ENCODE data around the gene CCDC116.

The CCDC116 gene

DNA sequence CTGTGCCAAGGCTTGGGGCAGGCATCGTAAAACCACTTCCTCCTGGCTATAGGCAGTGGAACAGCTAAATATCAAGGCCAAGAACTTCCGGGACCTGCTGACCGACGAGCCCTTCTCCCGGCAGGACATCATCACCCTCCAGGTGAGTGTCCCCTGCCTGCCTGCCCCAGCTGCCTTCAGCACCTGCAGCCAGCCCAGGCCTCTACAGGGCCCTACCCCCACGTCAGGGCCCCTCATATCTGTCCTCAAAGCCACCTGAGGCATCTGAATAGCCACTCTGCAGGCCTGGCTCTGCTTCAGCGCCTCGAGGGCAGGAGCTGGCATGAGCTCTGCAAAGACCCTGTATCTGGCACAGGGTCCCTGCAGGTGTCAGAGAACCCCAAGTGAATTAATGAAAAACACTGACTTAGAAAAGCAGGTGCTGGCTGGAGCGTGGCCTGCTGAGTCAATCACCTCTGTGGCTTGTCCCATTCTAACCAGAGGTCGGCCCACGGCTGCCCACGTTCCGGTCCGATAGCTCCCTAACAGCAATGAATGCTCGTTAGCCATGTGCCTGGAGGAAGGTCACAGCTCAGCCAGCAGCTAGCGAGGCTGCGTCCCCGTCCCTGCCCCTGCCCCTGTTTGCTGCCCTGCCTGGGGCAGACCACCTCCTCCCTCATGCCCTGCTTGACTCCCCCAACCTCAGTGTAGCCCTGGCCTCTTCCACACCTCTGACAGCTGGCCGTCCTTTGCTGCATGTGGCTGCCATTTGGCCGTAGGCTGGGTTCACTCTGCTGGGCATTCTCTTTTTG lies 50.0 kb downstream of the CCDC116 start:
- Histone ChIP-seq H3K9ac (no peak overlapping the region), H3K4me1 (ENCODE audit: low read depth, poor library complexity, severe bottlenecking) (peaks cover 9% of the 10 kb centered on the region), H4K20me1 (ENCODE audit: insufficient read depth) (no peaks in the 10 kb centered on the region), H3K4me3 (IDR thresholded peaks at IDR 0.05; ENCODE audit: insufficient read depth, low read depth, low read length) (no peak overlapping the region), H3K36me3 (ENCODE audit: insufficient read depth) (no peaks in the 10 kb centered on the region), H3K79me2 (ENCODE audit: insufficient read depth, low read depth) (no peaks in the 10 kb centered on the region), H3K27ac (no peak overlapping the region), H3K4me2 (no peak overlapping the region), H3K27me3 (ENCODE audit: insufficient read depth, low read depth) (no peaks in the 10 kb centered on the region), H2AFZ (ENCODE audit: low read depth) (no peak overlapping the region)
- TF ChIP-seq, protein P1, sequence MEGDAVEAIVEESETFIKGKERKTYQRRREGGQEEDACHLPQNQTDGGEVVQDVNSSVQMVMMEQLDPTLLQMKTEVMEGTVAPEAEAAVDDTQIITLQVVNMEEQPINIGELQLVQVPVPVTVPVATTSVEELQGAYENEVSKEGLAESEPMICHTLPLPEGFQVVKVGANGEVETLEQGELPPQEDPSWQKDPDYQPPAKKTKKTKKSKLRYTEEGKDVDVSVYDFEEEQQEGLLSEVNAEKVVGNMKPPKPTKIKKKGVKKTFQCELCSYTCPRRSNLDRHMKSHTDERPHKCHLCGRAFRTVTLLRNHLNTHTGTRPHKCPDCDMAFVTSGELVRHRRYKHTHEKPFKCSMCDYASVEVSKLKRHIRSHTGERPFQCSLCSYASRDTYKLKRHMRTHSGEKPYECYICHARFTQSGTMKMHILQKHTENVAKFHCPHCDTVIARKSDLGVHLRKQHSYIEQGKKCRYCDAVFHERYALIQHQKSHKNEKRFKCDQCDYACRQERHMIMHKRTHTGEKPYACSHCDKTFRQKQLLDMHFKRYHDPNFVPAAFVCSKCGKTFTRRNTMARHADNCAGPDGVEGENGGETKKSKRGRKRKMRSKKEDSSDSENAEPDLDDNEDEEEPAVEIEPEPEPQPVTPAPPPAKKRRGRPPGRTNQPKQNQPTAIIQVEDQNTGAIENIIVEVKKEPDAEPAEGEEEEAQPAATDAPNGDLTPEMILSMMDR (conservative IDR thresholded peaks at IDR 0.05; ENCODE audit: low read depth, low read length), result no peak

- H3K79me2 ChIP-seq (ENCODE audit: insufficient read depth, low read depth), result no peaks in the 10 kb centered on the region
- TF ChIP-seq, protein P1 (conservative IDR thresholded peaks at IDR 0.05; ENCODE audit: low read depth, low read length), result no peak
- no peaks in the 10 kb centered on the region for H4K20me1 ChIP-seq (ENCODE audit: insufficient read depth)
- H3K27ac ChIP-seq, result no peak overlapping the region
- no peaks in the 10 kb centered on the region for H3K27me3 ChIP-seq (ENCODE audit: insufficient read depth, low read depth)
- H3K9ac ChIP-seq, result no peak overlapping the region
- H2AFZ ChIP-seq (ENCODE audit: low read depth), result no peak overlapping the region
- no peak overlapping the region for H3K4me2 ChIP-seq
- H3K4me1 ChIP-seq (ENCODE audit: low read depth, poor library complexity, severe bottlenecking), result peaks cover 9% of the 10 kb centered on the region
- H3K4me3 ChIP-seq (IDR thresholded peaks at IDR 0.05; ENCODE audit: insufficient read depth, low read depth, low read length), result no peak overlapping the region
- H3K36me3 ChIP-seq (ENCODE audit: insufficient read depth), result no peaks in the 10 kb centered on the region
These were observed 50.8 kb downstream of the CCDC116 start for GRCh38 chr22:21683401-21683811.

DNA sequence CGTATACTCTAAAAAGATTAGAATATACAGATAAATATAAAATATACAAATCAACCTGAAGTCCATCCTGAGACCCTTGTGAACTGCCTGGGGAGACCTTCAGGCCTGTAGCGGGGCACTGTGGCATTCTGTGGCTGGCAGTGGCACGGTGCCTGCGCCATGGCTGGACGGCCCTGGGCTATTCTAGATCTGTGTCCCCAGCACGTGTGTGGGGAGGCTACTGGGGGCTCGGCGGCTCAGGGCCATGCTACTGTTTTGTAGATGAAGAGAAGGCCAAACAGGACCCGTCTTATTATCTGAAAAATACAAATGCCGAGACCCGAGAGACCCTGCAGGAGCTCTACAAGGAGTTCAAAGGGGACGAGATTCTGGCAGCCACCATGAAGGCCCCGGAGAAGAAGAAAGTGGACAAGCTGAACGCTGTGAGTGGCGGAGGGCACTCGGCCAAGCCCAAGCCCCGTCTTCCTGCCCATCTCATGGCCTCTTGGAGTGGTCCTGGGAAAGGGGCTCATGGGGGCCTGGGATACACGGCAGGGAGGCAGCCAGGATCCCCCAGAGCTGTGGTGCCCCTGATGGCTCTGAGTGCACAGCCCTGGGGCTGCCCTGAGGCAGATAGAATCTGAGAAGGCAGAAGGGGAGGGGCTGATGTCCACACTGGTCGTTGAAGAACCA lies 52.1 kb downstream of the CCDC116 start:
- Histone ChIP-seq H2AFZ (ENCODE audit: low read depth) (no peak overlapping the region), H3K27ac (no peak overlapping the region), H3K27me3 (ENCODE audit: insufficient read depth, low read depth) (no peaks in the 10 kb centered on the region), H3K4me1 (ENCODE audit: low read depth, poor library complexity, severe bottlenecking) (peaks cover 9% of the 10 kb centered on the region), H3K36me3 (ENCODE audit: insufficient read depth) (no peaks in the 10 kb centered on the region), H3K4me3 (IDR thresholded peaks at IDR 0.05; ENCODE audit: insufficient read depth, low read depth, low read length) (no peak overlapping the region), H4K20me1 (ENCODE audit: insufficient read depth) (no peaks in the 10 kb centered on the region), H3K4me2 (no peak overlapping the region), H3K79me2 (ENCODE audit: insufficient read depth, low read depth) (no peaks in the 10 kb centered on the region), H3K9ac (no peak overlapping the region)
- TF ChIP-seq, protein P1 (conservative IDR thresholded peaks at IDR 0.05; ENCODE audit: low read depth, low read length), result no peak

DNA sequence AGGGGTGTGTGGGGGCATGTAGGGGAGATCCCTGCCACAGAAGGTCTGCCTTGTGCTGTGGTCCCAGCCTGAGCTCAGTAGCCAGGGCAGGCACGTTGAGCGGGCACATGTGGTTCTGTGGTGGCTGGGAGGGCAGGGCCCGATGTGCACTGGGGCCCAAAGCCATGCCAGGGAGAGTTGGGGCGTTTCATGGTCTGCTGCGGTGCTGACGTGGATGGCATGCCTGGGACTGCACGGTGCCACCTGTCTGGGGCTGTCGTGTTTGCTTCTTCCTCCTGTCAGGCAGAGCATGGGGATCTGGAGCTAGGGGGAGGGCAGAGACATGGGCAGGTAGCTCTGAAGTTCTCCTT lies 52.6 kb downstream of the CCDC116 start:
- Histone ChIP-seq H4K20me1 (ENCODE audit: insufficient read depth) (no peaks in the 10 kb centered on the region), H3K4me1 (ENCODE audit: low read depth, poor library complexity, severe bottlenecking) (peaks cover 14% of the 10 kb centered on the region), H3K27ac (no peak overlapping the region), H3K4me3 (IDR thresholded peaks at IDR 0.05; ENCODE audit: insufficient read depth, low read depth, low read length) (no peak overlapping the region), H3K36me3 (ENCODE audit: insufficient read depth) (no peaks in the 10 kb centered on the region), H3K27me3 (ENCODE audit: insufficient read depth, low read depth) (no peaks in the 10 kb centered on the region), H3K9ac (no peak overlapping the region), H3K4me2 (no peak overlapping the region), H2AFZ (ENCODE audit: low read depth) (no peak overlapping the region), H3K79me2 (ENCODE audit: insufficient read depth, low read depth) (no peaks in the 10 kb centered on the region)
- TF ChIP-seq, protein P1 (conservative IDR thresholded peaks at IDR 0.05; ENCODE audit: low read depth, low read length), result no peak
